Pancreas (tissue), 10 donors: ENCODE results near the gene TMX2. TPM values are rescaled to one million over a fixed set of nuclear protein-coding genes. Genes with fewer than 3 reads are reported as not detected.

Experiments used
- ATAC-seq, 4 donors: fragments of 200-7000 bp; cut with Tn5 transposase; one replicate each; pipeline versions ENCODE4 v1.8.0 to v1.9.1; 2020; ENCODE audit warnings: mild to moderate bottlenecking in 4 of 4, moderate library complexity in 4 of 4
- DNase-seq, 6 donors: peaks; one replicate each; pipeline ENCODE4 v3.0.0-alpha.2; 2020
- FAIRE-seq: peaks from 2 replicates; lab custom pipeline; 2012; peaks lifted over from hg19 to GRCh38; lab: Jason Lieb, UNC
- H3K27ac ChIP-seq, 4 donors: fragments of 200-600 bp; sonication (generic); 1 replicate in 3 of 4; 2 replicates in 1 of 4; pipeline versions ENCODE4 v1.5.0 to v1.8.0; 2020
- H3K27me3 ChIP-seq, 4 donors: fragments of 200-600 bp; one replicate each; pipeline ENCODE4 v1.8.0; 2021
- H3K36me3 ChIP-seq, 3 donors: fragments of 200-600 bp; sonication (generic) in 1 of 3; one replicate each; pipeline versions ENCODE4 v1.5.0 to v1.8.0; 2020 to 2021
- H3K4me1 ChIP-seq, 3 donors: fragments of 200-600 bp; one replicate each; pipeline ENCODE4 v1.8.0; 2021
- H3K4me3 ChIP-seq, 4 donors: fragments of 200-600 bp; sonication (generic) in 2 of 4; one replicate each; pipeline versions ENCODE4 v1.5.0 to v1.8.0; 2020 to 2021
- H3K9me3 ChIP-seq, 4 donors: fragments of 200-600 bp; one replicate each; pipeline ENCODE4 v1.8.0; 2021
- CTCF ChIP-seq, 4 donors: fragments of 200-600 bp; sonication (generic) in 3 of 4; IDR thresholded peaks; one replicate each; pipeline versions ENCODE4 v1.5.0 to v1.8.0; 2021; ENCODE audit warnings: antibody characterized with exemption in 4 of 4
- WGBS, 2 donors: extraction: QIAGEN DNeasy Blood & Tissue Kit; methylation state at CpG; one replicate each; pipeline ENCODE4 v1.1.7; 2013; 5-methylcytosine and 5-hydroxymethylcytosine counted together
- intact Hi-C, 3 donors: fragments of 100-400 bp; cut with DNase I; formaldehyde crosslinking; loops; one replicate each; pipeline versions ENCODE4 v1.11.1 to v1.14.2; 2022
- polyA plus RNA-seq, 2 donors: library from polyadenylated mRNA; stranded (reverse); fragments of 200-250 nt; gene quantifications; one replicate each; pipeline ENCODE4 v1.2.3, GENCODE V29; 2013
- total RNA-seq, 6 donors: library from RNA; stranded (reverse); fragmentation: NEBNext Ultra II Directional in 4 of 6; extraction: Animal tissue kit (Norgen Biotek cat#: 25700) in 4 of 6; gene quantifications; one replicate each; pipeline versions ENCODE4 v1.2.1 to v1.2.4, GENCODE V29; 2021 to 2023
- donor health status: healthy with polysubstance abuse.
- donor health status: DM: no; HTN: no; CAD: no; lungs with moderate emphysema.
- donor health status: DM: no; HTN: no; CAD: no.
- donor health status: control.
- donor health status: control.
- donor health status: Bipolar disorder and iron deficiency.
- donor health status: DM: yes; HTN: yes; CAD: no.
- donor health status: DM: no; HTN: no; CAD: no.
- donor health status: DM: no; HTN: no; CAD: no.
- donor health status: DM: yes; HTN: yes; CAD: no.

Gene TMX2
- total and polyA plus RNA-seq, 8 donors: 19.8 to 46.4 (median 34.1) TPM

- H3K4me1 ChIP-seq: peaks cover 45 to 72% (median 56%) of the 10 kb centered on the region in 3 donors
- no peak for ATAC-seq
- no peaks in the 10 kb centered on the region for H3K9me3 ChIP-seq
- no peak for DNase-seq
- intact Hi-C loops: no loop called here
- no peak overlapping the region for H3K4me3 ChIP-seq
- H3K27me3 ChIP-seq: no peaks in the 10 kb centered on the region
- no peaks in the 10 kb centered on the region for H3K36me3 ChIP-seq
- no peak for FAIRE-seq
- TF ChIP-seq CTCF (IDR thresholded peaks at IDR 0.05): no peak
- no peak overlapping the region for H3K27ac ChIP-seq
- 72 to 73% methylated on average over 5 of the region's 5 CpGs for WGBS, 2 donors
Measured at GRCh38 chr11:57773026-57773598, 60.7 kb downstream of the TMX2 start.

DNA sequence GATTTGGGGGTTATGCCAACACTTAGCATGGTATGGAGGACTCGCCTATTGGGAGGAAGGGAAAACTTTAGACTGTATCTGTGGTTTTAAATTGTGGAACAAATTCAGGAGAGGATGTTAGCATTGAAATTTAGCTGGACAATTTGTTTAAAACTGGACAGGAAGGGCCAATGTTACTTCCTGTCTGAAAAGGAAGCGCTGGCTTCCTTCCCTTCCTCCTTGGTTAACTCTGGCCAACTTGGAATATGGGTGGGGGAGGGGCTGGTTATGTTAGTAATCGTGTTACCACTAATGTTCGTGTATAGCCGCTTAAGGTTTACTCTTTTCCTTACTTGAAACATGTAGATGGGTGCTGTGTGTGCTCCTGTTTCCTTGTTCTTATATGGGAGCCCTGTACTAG is 63.1 kb downstream of the TMX2 start:
- Histone ChIP-seq H3K4me1 (peaks cover 62 to 80% (median 76%) of the 10 kb centered on the region in 3 donors), H3K4me3 (no peak overlapping the region), H3K27me3 (no peaks in the 10 kb centered on the region), H3K9me3 (no peaks in the 10 kb centered on the region), H3K36me3 (no peaks in the 10 kb centered on the region), H3K27ac (peak overlapping the region; percentile 8 to 85 (median 30))
- DNase-seq (no peak), ATAC-seq (no peak), FAIRE-seq (no peak)
- WGBS, 2 donors: 43 to 45% methylated on average over 5 of the region's 5 CpGs
- no peak for TF ChIP-seq CTCF (IDR thresholded peaks at IDR 0.05)
- intact Hi-C loops: no loop called here

DNA sequence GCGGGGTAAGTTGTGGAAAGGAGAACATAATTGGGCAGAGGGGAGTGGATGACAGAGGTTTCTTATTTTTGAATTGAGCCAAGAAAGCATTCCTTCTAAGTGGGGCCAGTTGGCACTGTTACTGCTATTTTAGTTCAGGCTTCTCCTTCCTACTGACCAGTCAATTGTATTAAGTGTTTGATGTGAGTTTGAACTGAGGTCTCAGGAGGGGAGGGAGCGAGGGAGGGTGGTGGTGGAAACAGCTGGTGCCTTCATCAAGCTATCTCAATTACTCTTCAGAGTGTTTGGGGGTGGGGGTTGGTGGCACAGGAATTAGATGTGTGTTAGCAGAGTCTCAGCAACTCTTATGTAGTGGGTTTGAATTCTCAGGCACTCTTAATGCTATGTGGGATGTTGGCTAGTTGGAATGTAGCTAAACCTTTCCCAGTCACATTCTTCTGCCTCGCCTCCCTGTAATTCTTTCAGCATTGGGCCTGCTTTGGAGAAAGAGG is 63.7 kb downstream of the TMX2 start:
- Histone ChIP-seq H3K27me3 (no peaks in the 10 kb centered on the region), H3K4me3 (no peak overlapping the region), H3K4me1 (peaks cover 62 to 80% (median 76%) of the 10 kb centered on the region in 3 donors), H3K27ac (peak overlapping the region in 3 of 4 donors; percentile 16 to 85 (median 44)), H3K36me3 (no peaks in the 10 kb centered on the region), H3K9me3 (no peaks in the 10 kb centered on the region)
- ATAC-seq (no peak), FAIRE-seq (no peak), DNase-seq (no peak)
- TF ChIP-seq CTCF (IDR thresholded peaks at IDR 0.05): no peak
- 67 to 75% methylated on average over 3 of the region's 3 CpGs for WGBS, 2 donors
- intact Hi-C loops: no loop called here

DNA sequence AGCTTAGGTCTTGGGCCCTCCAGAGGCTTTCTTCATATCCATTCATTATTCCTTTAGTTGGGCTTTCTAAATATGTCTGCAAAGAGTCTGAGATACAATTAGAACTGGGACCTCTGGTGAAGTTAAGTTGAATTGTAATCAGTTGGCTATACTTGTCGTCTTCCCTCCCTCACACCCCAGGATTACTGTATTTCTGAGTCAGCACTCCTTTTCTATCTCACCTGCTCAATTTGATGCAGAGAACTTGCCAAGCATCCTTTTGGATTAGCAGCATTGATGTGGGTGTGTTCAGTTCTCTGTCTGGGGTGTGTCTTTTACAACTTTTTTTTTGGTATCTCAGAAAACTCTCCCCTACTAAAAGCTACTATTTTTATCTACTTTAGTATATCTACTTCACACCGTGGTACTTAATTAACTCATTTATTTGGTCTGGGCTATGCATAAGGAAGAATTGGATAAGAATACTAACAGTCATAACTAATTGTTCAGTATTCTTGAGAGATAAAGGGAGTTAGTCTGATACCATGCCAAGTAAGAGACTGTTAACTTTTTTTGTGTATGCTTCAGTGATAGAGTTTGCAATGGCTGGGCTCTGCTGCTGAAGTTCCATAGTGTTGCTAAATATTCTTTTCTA is 64.3 kb downstream of the TMX2 start:
- intact Hi-C loops: no loop called here
- Histone ChIP-seq H3K36me3 (no peaks in the 10 kb centered on the region), H3K27ac (peak overlapping the region in 3 of 4 donors; percentile 83 to 85 (median 83)), H3K4me1 (peaks cover 66 to 81% (median 80%) of the 10 kb centered on the region in 3 donors), H3K27me3 (no peaks in the 10 kb centered on the region), H3K4me3 (no peak overlapping the region), H3K9me3 (no peaks in the 10 kb centered on the region)
- TF ChIP-seq CTCF (IDR thresholded peaks at IDR 0.05): no peak
- FAIRE-seq: no peak
- DNase-seq: no peak
- no peak for ATAC-seq
- 4 to 8% methylated on average over 2 of the region's 2 CpGs for WGBS, 2 donors

GRCh38 chr11:57777969-57778317 is 65.5 kb downstream of the TMX2 start:
- no peak for TF ChIP-seq CTCF (IDR thresholded peaks at IDR 0.05)
- ATAC-seq: peak; percentile 24 to 60 (median 54)
- no peak for FAIRE-seq
- no peaks in the 10 kb centered on the region for H3K9me3 ChIP-seq
- peak overlapping the region; percentile 58 to 85 (median 83) for H3K27ac ChIP-seq
- peak overlapping the region in 2 of 4 donors; percentile 8 to 18 for H3K4me3 ChIP-seq
- no peaks in the 10 kb centered on the region for H3K36me3 ChIP-seq
- WGBS, 2 donors: 7 to 8% methylated on average over 3 of the region's 3 CpGs
- intact Hi-C loops: no loop called here
- H3K27me3 ChIP-seq: no peaks in the 10 kb centered on the region
- peak in 2 of 6 donors; percentile 48 to 54 for DNase-seq
- H3K4me1 ChIP-seq: peaks cover 73 to 93% (median 90%) of the 10 kb centered on the region in 3 donors
